HFFc6 (cell line): ENCODE measurements around the gene LYVE1. TPM values are rescaled to one million over a fixed set of nuclear protein-coding genes. Genes with fewer than 3 reads are reported as not detected.

Experiments
- DNase-seq: peaks from one replicate; pipeline ENCODE4 v3.0.0-alpha.2; 2018
- H3K27ac Mint-ChIP-seq: 2 replicates; pipeline ENCODE4 v1.8.0; 2020; ENCODE audit warnings: mild to moderate bottlenecking, mixed read lengths
- H3K27me3 Mint-ChIP-seq: 2 replicates; pipeline ENCODE4 v1.8.0; 2021; ENCODE audit warnings: mild to moderate bottlenecking, moderate library complexity, mixed read lengths; ENCODE audit not compliant: insufficient read depth
- H3K36me3 Mint-ChIP-seq: 2 replicates; pipeline ENCODE4 v1.8.0; 2021; ENCODE audit warnings: low read depth, mixed read lengths
- H3K4me1 Mint-ChIP-seq: 2 replicates; pipeline ENCODE4 v1.8.0; 2020; ENCODE audit warnings: low read depth, mixed read lengths
- H3K4me3 Mint-ChIP-seq: 2 replicates; pipeline ENCODE4 v1.8.0; 2020; ENCODE audit warnings: mild to moderate bottlenecking, moderate library complexity, mixed read lengths
- H3K9me3 Mint-ChIP-seq: 2 replicates; pipeline ENCODE4 v1.8.0; 2020; ENCODE audit warnings: mild to moderate bottlenecking, mixed read lengths
- CTCF ChIP-seq: fragments of 200-600 bp; sonication (generic); IDR thresholded peaks from 2 replicates; pipeline ENCODE4 v1.5.0; 2021; ENCODE audit warnings: antibody characterized with exemption, mild to moderate bottlenecking
- long read RNA-seq: library from polyadenylated mRNA; unstranded; transcript quantifications from one replicate; pipeline ENCODE4 v2.0.0, GENCODE V29; 2019
- total RNA-seq, 6 experiments: library from RNA; stranded (reverse); fragmentation: NEBNext Ultra II Directional; extraction: Animal tissue kit (Norgen Biotek cat#: 25700); gene quantifications; 2 replicates in 1 of 6; 3 replicates in 5 of 6; pipeline ENCODE4 v1.2.3, GENCODE V29; 2021

LYVE1 gene
- under 1 TPM in 1 of 6 experiments, not detected in 5; 0.09 TPM for total RNA-seq
- long read RNA-seq, partial matches to known transcripts, result 0 of 17 reads
- long read RNA-seq, other reads (novel, unspliced or antisense), result 17 of 17 reads

- H3K4me1 Mint-ChIP-seq, result 0 out of 2 replicates have a peak, but pooled peaks cover 8% of the 10 kb centered on the region
- no peak for DNase-seq
- H3K27me3 Mint-ChIP-seq, result peaks cover 4% of the 10 kb centered on the region
- H3K27ac Mint-ChIP-seq, result no peak within 1 kb of the TSS
- H3K36me3 Mint-ChIP-seq, result peaks cover 8% of the 10 kb centered on the region
- H3K9me3 Mint-ChIP-seq, result no peaks in the 10 kb centered on the region
- TF ChIP-seq CTCF, result no peak
- H3K4me3 Mint-ChIP-seq, result no peak within 1 kb of the TSS
Observed at GRCh38 chr11:10568486-10568941, at the start of gene LYVE1. Gene LYVE1, minus strand, starts transcription at chr11:10568665. Its CDS starts 133 bp downstream, at chr11:10568532.

GRCh38 chr11:10617551-10617950 is 49.1 kb upstream of the LYVE1 start:
- Mint-ChIP-seq H3K27me3 (no peaks in the 10 kb centered on the region; the same call in 1 of the 2 replicates), H3K4me1 (peaks cover 28% of the 10 kb centered on the region), H3K4me3 (no peak overlapping the region), H3K27ac (peak overlapping the region; percentile 83), H3K36me3 (peaks cover 25% of the 10 kb centered on the region), H3K9me3 (no peaks in the 10 kb centered on the region; the same call in 1 of the 2 replicates)
- TF ChIP-seq CTCF, result no peak
- DNase-seq, result no peak

GRCh38 chr11:10611979-10612862 is 43.8 kb upstream of the LYVE1 start:
- no peak for DNase-seq
- Mint-ChIP-seq H3K4me3 (no peak overlapping the region), H3K4me1 (peaks cover under 1% of the 10 kb centered on the region; the same call in 1 of the 2 replicates), H3K9me3 (no peaks in the 10 kb centered on the region; the same call in 1 of the 2 replicates), H3K27me3 (0 out of 2 replicates have a peak, but pooled peaks cover 2% of the 10 kb centered on the region), H3K27ac (no peak overlapping the region), H3K36me3 (peaks cover 48% of the 10 kb centered on the region)
- no peak for TF ChIP-seq CTCF

- TF ChIP-seq CTCF, result no peak
- peaks cover 23% of the 10 kb centered on the region for H3K4me1 Mint-ChIP-seq
- no peak for DNase-seq
- H3K27me3 Mint-ChIP-seq, result 0 out of 2 replicates have a peak, but pooled peaks cover 2% of the 10 kb centered on the region
- no peak overlapping the region for H3K27ac Mint-ChIP-seq
- H3K4me3 Mint-ChIP-seq, result no peak overlapping the region
- H3K9me3 Mint-ChIP-seq, result no peaks in the 10 kb centered on the region; the same call in 1 of the 2 replicates
- peaks cover 51% of the 10 kb centered on the region for H3K36me3 Mint-ChIP-seq
Observed at GRCh38 chr11:10609636-10610035, 41.2 kb upstream of the LYVE1 start.

GRCh38 chr11:10608584-10608983 is 40.1 kb upstream of the LYVE1 start:
- Mint-ChIP-seq H3K27me3 (0 out of 2 replicates have a peak, but pooled peaks cover 2% of the 10 kb centered on the region), H3K9me3 (no peaks in the 10 kb centered on the region; the same call in 1 of the 2 replicates), H3K4me3 (no peak overlapping the region), H3K36me3 (peaks cover 42% of the 10 kb centered on the region), H3K27ac (no peak overlapping the region), H3K4me1 (peaks cover 29% of the 10 kb centered on the region)
- TF ChIP-seq CTCF, result no peak
- no peak for DNase-seq
